ENCODE measurements around the gene EOLA2. TPM values are rescaled to one million over a fixed set of nuclear protein-coding genes. Genes with fewer than 3 reads are reported as not detected.
"Not testable (repeated sequence)": the region's sequence is repeated elsewhere in the genome, so short reads cannot be mapped to it uniquely, and the experiment has no call there.

EOLA2 gene
- total RNA-seq, 2 experiments from 2014 or later, result 28.1 to 28.4 TPM

DNA sequence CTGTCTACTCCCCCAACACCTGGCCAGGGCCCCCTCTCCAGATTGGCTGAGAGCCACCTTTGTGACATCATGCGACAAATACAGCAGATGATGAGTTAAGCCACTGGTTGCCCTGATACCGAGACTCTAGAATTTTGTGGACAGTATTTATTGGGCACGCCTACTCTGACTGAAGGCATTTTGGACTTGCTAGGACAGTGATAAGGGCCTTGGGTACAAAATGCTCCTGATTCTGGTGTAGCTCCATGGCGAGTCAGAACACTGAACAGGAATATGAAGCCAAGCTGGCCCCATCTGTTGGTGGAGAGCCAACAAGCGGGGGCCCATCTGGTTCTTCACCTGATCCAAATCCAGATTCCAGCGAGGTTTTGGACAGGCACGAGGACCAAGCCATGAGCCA, 8.9 kb downstream of the EOLA2 start, which contains the start of gene HSFX4:
Gene HSFX4 (plus strand): TSS at position 174 of the 400 bp plus-strand sequence. CDS start 72 bp downstream, at position 246.
- H3K4me3 Mint-ChIP-seq; H3K36me3 Mint-ChIP-seq (ENCODE audit: low read depth); DNase-seq; intact Hi-C loops (cut with micrococcal nuclease); H3K27ac Mint-ChIP-seq; H3K9me3 Mint-ChIP-seq; CTCF ChIA-PET; H3K4me1 Mint-ChIP-seq (ENCODE audit: low read depth); H3K27me3 Mint-ChIP-seq (ENCODE audit: low read depth): not testable (repeated sequence)

DNA sequence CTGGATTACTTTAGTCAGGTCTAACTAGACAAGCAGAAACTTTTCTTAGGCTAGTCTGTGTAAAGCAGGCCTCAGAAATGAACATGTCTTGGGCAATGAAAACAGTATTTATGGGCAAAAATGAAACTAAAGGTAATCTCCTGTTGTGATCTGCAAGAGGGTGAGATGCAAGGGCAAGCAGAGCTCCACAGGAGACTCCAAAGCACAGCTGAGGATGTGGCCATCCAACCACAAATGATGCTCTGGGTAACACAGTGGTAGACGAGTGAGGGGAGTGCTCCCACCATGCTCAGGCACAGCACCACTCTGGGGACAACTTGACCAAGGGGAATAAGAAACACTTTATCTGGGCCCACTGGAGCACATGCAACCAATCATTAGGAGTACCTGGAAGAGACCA, 9.7 kb downstream of the EOLA2 start:
- H3K27me3 Mint-ChIP-seq (ENCODE audit: low read depth); H3K9me3 Mint-ChIP-seq; H3K36me3 Mint-ChIP-seq (ENCODE audit: low read depth); intact Hi-C loops (cut with micrococcal nuclease); H3K27ac Mint-ChIP-seq; H3K4me1 Mint-ChIP-seq (ENCODE audit: low read depth); H3K4me3 Mint-ChIP-seq; CTCF ChIA-PET; DNase-seq: not testable (repeated sequence)

DNA sequence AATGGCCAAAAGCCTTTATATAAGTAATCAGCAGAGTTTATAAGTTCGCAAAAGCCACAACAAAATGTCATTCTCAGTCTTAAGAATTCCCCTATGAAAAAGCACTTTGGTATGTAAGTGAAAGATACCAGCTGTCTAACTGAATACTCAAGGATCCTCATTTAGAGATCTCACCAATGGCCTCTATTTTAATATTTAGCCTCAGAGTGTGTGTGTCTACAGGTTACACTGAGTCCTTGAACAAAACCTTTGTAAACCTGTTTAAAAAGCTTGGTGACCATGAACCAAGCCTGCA, 10.4 kb downstream of the EOLA2 start:
- intact Hi-C loops (cut with micrococcal nuclease); H3K36me3 Mint-ChIP-seq (ENCODE audit: low read depth); H3K27ac Mint-ChIP-seq; H3K4me1 Mint-ChIP-seq (ENCODE audit: low read depth); H3K27me3 Mint-ChIP-seq (ENCODE audit: low read depth); H3K9me3 Mint-ChIP-seq; CTCF ChIA-PET; DNase-seq; H3K4me3 Mint-ChIP-seq: not testable (repeated sequence)

DNA sequence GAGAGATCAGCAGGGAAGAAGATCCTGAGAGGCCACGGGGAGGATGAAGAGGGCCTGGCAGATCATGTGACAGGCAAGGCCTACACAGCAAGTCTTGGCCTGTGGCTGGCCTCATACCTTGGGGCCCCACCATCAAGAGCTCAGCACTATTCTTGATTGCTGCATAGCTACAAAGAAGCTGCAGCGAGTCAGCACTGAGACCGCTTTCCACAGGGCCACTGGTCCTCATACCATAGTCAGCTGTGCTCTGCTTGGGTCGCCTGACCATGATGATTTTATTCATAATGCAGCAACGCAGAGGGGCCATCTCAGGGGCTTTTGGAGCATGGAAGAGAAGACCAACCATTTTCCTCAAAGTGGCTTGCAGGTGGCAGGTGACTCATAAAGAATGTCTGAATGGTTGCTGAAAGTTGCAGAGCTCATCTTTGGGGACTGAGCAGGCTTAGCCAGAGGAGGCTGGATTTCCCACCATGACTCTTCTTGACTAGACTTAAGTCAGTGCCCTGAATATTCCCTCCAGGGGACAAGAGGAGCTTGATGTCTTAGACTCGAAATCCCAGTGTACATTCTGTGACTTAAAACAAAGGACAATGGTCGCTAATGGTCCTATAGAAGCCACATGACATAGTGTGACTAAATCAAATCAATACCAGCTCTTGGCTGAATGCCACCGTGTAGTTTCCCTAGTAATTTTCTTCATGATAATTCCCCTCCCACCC, 10.9 kb downstream of the EOLA2 start:
- H3K9me3 Mint-ChIP-seq; H3K4me3 Mint-ChIP-seq; DNase-seq; CTCF ChIA-PET; H3K36me3 Mint-ChIP-seq (ENCODE audit: low read depth); H3K27me3 Mint-ChIP-seq (ENCODE audit: low read depth); H3K27ac Mint-ChIP-seq; intact Hi-C loops (cut with micrococcal nuclease); H3K4me1 Mint-ChIP-seq (ENCODE audit: low read depth): not testable (repeated sequence)

- H3K27me3 Mint-ChIP-seq (ENCODE audit: low read depth); H3K27ac Mint-ChIP-seq; H3K4me1 Mint-ChIP-seq (ENCODE audit: low read depth); H3K36me3 Mint-ChIP-seq (ENCODE audit: low read depth); DNase-seq; H3K4me3 Mint-ChIP-seq; intact Hi-C loops (cut with micrococcal nuclease); H3K9me3 Mint-ChIP-seq; CTCF ChIA-PET: not testable (repeated sequence)
Observed at GRCh38 chrX:149924434-149924833, 13.9 kb downstream of the EOLA2 start.

- intact Hi-C loops (cut with micrococcal nuclease); CTCF ChIA-PET; H3K27me3 Mint-ChIP-seq (ENCODE audit: low read depth); H3K4me3 Mint-ChIP-seq; H3K27ac Mint-ChIP-seq; H3K9me3 Mint-ChIP-seq; H3K4me1 Mint-ChIP-seq (ENCODE audit: low read depth); DNase-seq; H3K36me3 Mint-ChIP-seq (ENCODE audit: low read depth): not testable (repeated sequence)
Observed at GRCh38 chrX:149923836-149924235, 14.5 kb downstream of the EOLA2 start.

DNA sequence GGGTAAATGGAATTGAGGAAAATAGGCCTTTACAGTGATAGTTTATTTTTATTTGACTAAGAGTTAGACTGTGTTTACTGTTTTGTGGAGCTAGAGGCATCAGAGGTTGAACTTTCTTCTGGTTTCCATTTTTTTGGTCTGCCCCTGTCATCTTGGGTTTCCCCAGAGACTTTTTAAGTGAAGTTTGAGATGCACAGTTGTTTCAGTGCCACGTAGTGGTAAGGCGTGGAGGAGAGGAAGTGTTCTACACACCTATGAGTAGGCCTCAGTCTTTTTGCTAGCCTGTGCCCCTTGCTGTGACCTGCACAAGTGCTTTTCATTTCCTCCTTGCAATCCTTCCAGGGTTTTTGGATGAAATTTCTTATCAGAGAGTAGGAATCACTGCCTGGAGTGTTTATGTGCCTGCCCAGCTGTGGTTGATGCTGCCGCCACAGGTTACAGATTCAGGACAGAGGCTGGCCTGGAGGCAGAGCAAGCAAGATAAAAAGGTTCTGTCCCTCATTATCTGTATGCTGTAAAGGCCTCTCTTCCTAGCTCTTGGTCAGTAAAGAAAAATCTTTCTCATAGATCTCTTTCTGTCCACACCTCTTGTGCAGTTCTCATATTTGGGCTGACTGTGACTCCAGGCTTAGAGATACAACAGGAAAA, 21.4 kb downstream of the EOLA2 start:
- Mint-ChIP-seq H3K36me3 (ENCODE audit: low read depth) (no peaks in the 10 kb centered on the region), H3K27ac (no peak overlapping the region)
- CTCF ChIA-PET, result interaction anchor here (0.8 to 1.6 kb wide), 3 partner anchors 13 to 33 kb away, joined by 3 to 6 read pairs (median 6); partner anchors contain the start of gene EOLA2

GRCh38 chrX:149910178-149910695, 28.1 kb downstream of the EOLA2 start:
- Mint-ChIP-seq H3K4me3 (no peak overlapping the region), H3K36me3 (ENCODE audit: low read depth) (peaks cover 2% of the 10 kb centered on the region), H3K27me3 (ENCODE audit: low read depth) (no peaks in the 10 kb centered on the region), H3K4me1 (ENCODE audit: low read depth) (no peaks in the 10 kb centered on the region), H3K9me3 (peaks cover 16% of the 10 kb centered on the region), H3K27ac (no peak overlapping the region)
- CTCF ChIA-PET, result no interaction called here
- DNase-seq, result no peak
- intact Hi-C loops (cut with micrococcal nuclease), result no loop called here

More for the DNA sequence above, 21.4 kb downstream of the EOLA2 start:
- Mint-ChIP-seq H3K4me3 (no peak overlapping the region), H3K9me3 (peaks cover 10% of the 10 kb centered on the region), H3K4me1 (ENCODE audit: low read depth) (peaks cover 4% of the 10 kb centered on the region), H3K27me3 (ENCODE audit: low read depth) (no peaks in the 10 kb centered on the region)
- intact Hi-C loops (cut with micrococcal nuclease), result no loop called here
- peak; percentile 37 for DNase-seq

GRCh38 chrX:149909324-149910177, 28.7 kb downstream of the EOLA2 start:
- Mint-ChIP-seq H3K4me3 (no peak overlapping the region), H3K27me3 (ENCODE audit: low read depth) (no peaks in the 10 kb centered on the region), H3K27ac (no peak overlapping the region), H3K9me3 (peaks cover 16% of the 10 kb centered on the region), H3K4me1 (ENCODE audit: low read depth) (peaks cover under 1% of the 10 kb centered on the region), H3K36me3 (ENCODE audit: low read depth) (peaks cover 2% of the 10 kb centered on the region)
- intact Hi-C loops (cut with micrococcal nuclease), result no loop called here
- peak; percentile 34 for DNase-seq
- CTCF ChIA-PET, result no interaction called here

- CTCF ChIA-PET, result no interaction called here
- Mint-ChIP-seq H3K9me3 (peaks cover 13% of the 10 kb centered on the region), H3K4me1 (ENCODE audit: low read depth) (peaks cover 6% of the 10 kb centered on the region), H3K27ac (no peak overlapping the region), H3K4me3 (no peak overlapping the region), H3K27me3 (ENCODE audit: low read depth) (no peaks in the 10 kb centered on the region), H3K36me3 (ENCODE audit: low read depth) (peaks cover 2% of the 10 kb centered on the region)
- intact Hi-C loops (cut with micrococcal nuclease), result no loop called here
- DNase-seq, result no peak
Observed at GRCh38 chrX:149908727-149909126, 29.6 kb downstream of the EOLA2 start.

DNA sequence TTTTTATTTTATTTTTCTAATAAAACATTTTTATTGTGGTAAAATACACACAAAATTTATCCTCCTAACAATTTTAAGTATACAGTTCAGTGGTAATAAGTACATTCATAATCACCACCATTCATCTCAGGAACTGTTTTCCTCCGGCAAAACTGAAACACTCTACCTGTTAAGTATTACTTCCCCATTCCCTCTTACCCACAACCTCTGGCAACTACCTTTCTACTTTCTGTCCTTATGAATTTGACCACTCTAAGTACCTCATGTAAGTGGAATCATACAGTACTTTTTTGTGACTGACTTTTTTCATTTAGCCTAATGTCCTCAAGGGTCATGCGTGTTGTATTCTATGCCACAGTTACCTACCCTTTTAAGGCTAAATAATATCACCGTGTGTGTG, 30.0 kb downstream of the EOLA2 start:
- Mint-ChIP-seq H3K4me3 (no peak overlapping the region), H3K4me1 (ENCODE audit: low read depth) (peaks cover 6% of the 10 kb centered on the region), H3K9me3 (peaks cover 13% of the 10 kb centered on the region), H3K27me3 (ENCODE audit: low read depth) (no peaks in the 10 kb centered on the region), H3K36me3 (ENCODE audit: low read depth) (peaks cover 2% of the 10 kb centered on the region), H3K27ac (no peak overlapping the region)
- intact Hi-C loops (cut with micrococcal nuclease), result no loop called here
- CTCF ChIA-PET, result no interaction called here
- no peak for DNase-seq

DNA sequence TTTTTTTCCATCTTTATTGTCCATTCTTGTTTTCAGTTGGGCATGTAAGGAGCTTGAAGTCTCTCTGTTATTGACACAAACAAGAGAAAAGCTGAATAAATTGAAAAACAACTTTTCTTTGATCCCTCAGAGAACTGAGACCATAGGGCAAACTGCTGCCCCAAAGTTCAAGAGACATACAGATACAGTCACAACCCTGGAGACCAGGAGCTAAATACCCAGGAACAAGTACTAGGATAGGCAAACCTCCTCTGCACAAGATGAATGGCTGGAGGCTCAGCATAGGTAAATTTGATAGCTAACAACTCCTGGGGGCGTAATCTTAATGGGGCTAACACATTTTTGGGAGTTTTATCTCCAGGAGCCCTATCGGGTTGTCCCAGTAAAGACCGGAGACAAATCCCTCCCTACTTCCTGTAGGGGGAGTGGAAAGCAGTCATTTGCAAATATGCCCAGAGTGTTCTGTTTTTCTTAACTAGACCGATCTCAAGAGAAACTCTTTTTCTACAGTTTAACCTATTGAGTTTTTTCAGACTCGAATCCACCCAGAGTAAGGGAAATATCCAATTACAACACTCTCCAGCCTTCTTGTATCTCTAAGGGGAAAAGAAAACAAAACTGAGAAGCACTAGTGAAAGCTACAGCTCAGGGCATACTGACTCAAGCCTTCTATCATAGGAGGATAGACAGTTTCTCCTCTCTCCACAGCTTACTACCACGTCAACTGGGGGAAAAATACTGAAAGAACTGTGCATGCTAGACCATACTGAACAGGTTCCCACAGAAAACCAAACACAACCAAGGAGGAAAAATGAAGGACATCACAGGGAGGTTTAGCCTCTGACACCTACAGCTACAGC, 34.2 kb downstream of the EOLA2 start:
- Mint-ChIP-seq H3K36me3 (ENCODE audit: low read depth) (peaks cover 2% of the 10 kb centered on the region), H3K27ac (no peak overlapping the region), H3K4me1 (ENCODE audit: low read depth) (peaks cover 6% of the 10 kb centered on the region), H3K4me3 (no peak overlapping the region), H3K9me3 (peaks cover 5% of the 10 kb centered on the region), H3K27me3 (ENCODE audit: low read depth) (no peaks in the 10 kb centered on the region)
- intact Hi-C loops (cut with micrococcal nuclease), result no loop called here
- CTCF ChIA-PET, result interaction anchor here (1.2 kb wide), 1 partner anchor 12 kb away, joined by 6 read pairs; no protein-coding TSS in a partner anchor
- no peak for DNase-seq

All from activated naive CD4-positive, alpha-beta T cell treated with anti-CD3 and anti-CD28 coated beads for 36 hours (primary cell).